GF-D8 (cell line): ENCODE results near the gene TIMM13.

ENCODE experiments used
- DNase-seq: peaks from one replicate; lab custom pipeline; 2025; lab: John Stamatoyannopoulos, UW

TIMM13 gene

GRCh38 chr19:2382530-2383222, 44.7 kb downstream of the TIMM13 start:
- no peak for DNase-seq

- DNase-seq = no peak
These were observed 46.1 kb downstream of the TIMM13 start for GRCh38 chr19:2381148-2381820.

- DNase-seq = no peak
These were observed 46.8 kb downstream of the TIMM13 start for GRCh38 chr19:2380567-2380966.

GRCh38 chr19:2376784-2377519, 50.4 kb downstream of the TIMM13 start:
- DNase-seq = no peak
